ENCODE results near the gene MCC. TPM values are rescaled to one million over a fixed set of nuclear protein-coding genes. Genes with fewer than 3 reads are reported as not detected.

Gene MCC
- total RNA-seq, 1 experiment from 2014 or later: 7.6 TPM

- H2BK15ac ChIP-seq (ENCODE audit: low read depth, low read length): no peak overlapping the region
- TF ChIP-seq CTCF (conservative IDR thresholded peaks at IDR 0.05): no peak
- H2BK20ac ChIP-seq (ENCODE audit: low read depth, low read length, poor library complexity, severe bottlenecking): no peak overlapping the region
- Mint-ChIP-seq H3K36me3 (ENCODE audit: insufficient read depth in 1 of 3, low read depth in 3 of 3) (peaks cover 0 to 4% (median 0%) of the 10 kb centered on the region in 3 experiments; a peak in 3 of 7 replicates), H3K27ac (no peak overlapping the region), H3K4me3 (no peak overlapping the region), H3K4me1 (peaks cover 13 to 15% of the 10 kb centered on the region in 2 experiments), H3K27me3 (ENCODE audit: low read depth) (no peaks in the 10 kb centered on the region), H3K9me3 (no peaks in the 10 kb centered on the region)
- H2BK12ac ChIP-seq (ENCODE audit: insufficient read length, low read depth, low read length): no peak overlapping the region
- no peak overlapping the region for H4K5ac ChIP-seq (ENCODE audit: insufficient read length, low read depth, low read length)
- H3K79me1 ChIP-seq (ENCODE audit: insufficient read depth, low read depth, low read length, poor library complexity, severe bottlenecking): no peaks in the 10 kb centered on the region
- H4K8ac ChIP-seq (replicated peaks; ENCODE audit: insufficient read length, low read depth, low read length): no peak overlapping the region
- H3K79me2 ChIP-seq (ENCODE audit: insufficient read depth, low read length): no peaks in the 10 kb centered on the region
- no peak overlapping the region for H2BK120ac ChIP-seq (ENCODE audit: low read depth, low read length, poor library complexity, severe bottlenecking)
- H3K4ac ChIP-seq (ENCODE audit: low read depth, low read length): no peak overlapping the region
- H3K18ac ChIP-seq (ENCODE audit: insufficient read length, low read depth, low read length): no peak overlapping the region
- H3K23ac ChIP-seq (ENCODE audit: insufficient read length, low read depth, low read length): no peak overlapping the region
- no peaks in the 10 kb centered on the region; the same call in 1 of the 2 replicates for H3K4me1 ChIP-seq (ENCODE audit: insufficient read depth, low read length)
- H3K9me3 ChIP-seq (ENCODE audit: control insufficient read depth, low read depth, low read length): no peaks in the 10 kb centered on the region
- no peak overlapping the region for H3K9ac ChIP-seq (ENCODE audit: extremely low read depth, insufficient read length, low read length)
- no peak overlapping the region; the same call in 1 of the 2 replicates for H3K14ac ChIP-seq (ENCODE audit: insufficient read depth, low read length)
- WGBS (ENCODE audit: extremely low coverage, insufficient read length, low lambda C conversion rate): no CpG with 5 or more reads among the region's 5 CpGs
- H4K20me1 ChIP-seq (ENCODE audit: control insufficient read depth, insufficient read depth, insufficient read length): no peaks in the 10 kb centered on the region
- H3K27ac ChIP-seq (ENCODE audit: insufficient read length, low read depth, low read length): no peak overlapping the region
- H3K56ac ChIP-seq (ENCODE audit: insufficient read length, low read depth, low read length): no peak overlapping the region
- no peaks in the 10 kb centered on the region for H3K23me2 ChIP-seq (ENCODE audit: insufficient read length, low read depth, low read length, poor library complexity, severe bottlenecking)
- no peak overlapping the region for H4K91ac ChIP-seq (ENCODE audit: insufficient read length, low read depth, low read length)
- H2AFZ ChIP-seq (ENCODE audit: low read length): no peak overlapping the region
- peak; percentile 34 for DNase-seq
- no peak overlapping the region for H3K4me2 ChIP-seq (ENCODE audit: insufficient read depth, insufficient read length, low read length)
- no peak overlapping the region for H3T11ph ChIP-seq (ENCODE audit: low read length)
- H2BK5ac ChIP-seq (ENCODE audit: insufficient read length, low read length): no peak overlapping the region
- no peaks in the 10 kb centered on the region for H3K27me3 ChIP-seq (ENCODE audit: insufficient read depth, low read length)
- H2AK5ac ChIP-seq (ENCODE audit: insufficient read length, low read length): no peak overlapping the region
Measured at GRCh38 chr5:113058269-113058668, 430.0 kb downstream of the MCC start.

Measured in H9 (cell line).